GM10266 (cell line): ENCODE data around the gene ZNF716.
"Not testable (repeated sequence)": the region's sequence is repeated elsewhere in the genome, so short reads cannot be mapped to it uniquely, and the experiment has no call there.

ENCODE experiments used
- DNase-seq: peaks from one replicate; pipeline ENCODE4 v3.0.0; 2012; ENCODE audit errors: extremely low spot score
- CTCF ChIP-seq: IDR thresholded peaks from 2 replicates; pipeline ENCODE4 v1.5.1; 2012; ENCODE audit warnings: mild to moderate bottlenecking, low read depth; ENCODE audit not compliant: control insufficient read depth, insufficient read depth; ENCODE audit errors: missing control alignments

The ZNF716 gene

GRCh38 chr7:57449904-57450303 is at the start of gene ZNF716:
Gene ZNF716 (plus strand): TSS chr7:57450177. CDS start chr7:57450289, 112 bp downstream.
- DNase-seq = no peak
- TF ChIP-seq CTCF = no peak

DNA sequence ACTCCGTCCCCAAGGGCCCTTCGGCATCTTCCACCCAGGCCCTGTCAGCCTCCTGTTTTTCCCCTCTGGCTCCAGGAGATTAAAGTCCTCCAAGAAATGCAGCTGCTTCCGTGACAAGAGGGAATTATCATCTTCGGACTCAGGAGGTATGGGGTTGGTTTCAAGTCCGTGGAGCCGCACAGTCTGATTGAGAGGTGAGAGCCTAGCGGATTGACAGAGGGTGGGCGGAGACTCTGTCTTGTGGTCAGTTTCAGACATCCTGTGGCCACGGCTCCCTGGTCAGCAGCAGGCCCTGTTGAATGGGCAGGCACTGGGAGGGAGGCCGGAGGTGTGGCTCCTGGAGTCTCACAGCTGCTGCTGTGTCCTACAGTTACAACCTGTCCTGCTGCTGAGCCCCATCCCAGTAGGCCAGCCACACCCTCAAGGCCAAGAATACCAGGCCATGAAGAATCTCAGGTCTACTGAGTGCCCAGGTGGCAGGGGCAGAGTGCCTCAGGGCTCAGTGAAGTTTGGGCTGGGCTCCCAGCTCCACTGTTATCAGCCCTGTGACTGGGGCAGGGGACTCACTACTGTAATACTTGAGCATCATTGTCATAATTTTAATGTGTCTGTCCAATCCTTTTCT is 49.3 kb upstream of the ZNF716 start:
- TF ChIP-seq CTCF = no peak
- DNase-seq = no peak

- not testable (repeated sequence) for DNase-seq
These were observed 46.9 kb upstream of the ZNF716 start for GRCh38 chr7:57403051-57403450.

DNA sequence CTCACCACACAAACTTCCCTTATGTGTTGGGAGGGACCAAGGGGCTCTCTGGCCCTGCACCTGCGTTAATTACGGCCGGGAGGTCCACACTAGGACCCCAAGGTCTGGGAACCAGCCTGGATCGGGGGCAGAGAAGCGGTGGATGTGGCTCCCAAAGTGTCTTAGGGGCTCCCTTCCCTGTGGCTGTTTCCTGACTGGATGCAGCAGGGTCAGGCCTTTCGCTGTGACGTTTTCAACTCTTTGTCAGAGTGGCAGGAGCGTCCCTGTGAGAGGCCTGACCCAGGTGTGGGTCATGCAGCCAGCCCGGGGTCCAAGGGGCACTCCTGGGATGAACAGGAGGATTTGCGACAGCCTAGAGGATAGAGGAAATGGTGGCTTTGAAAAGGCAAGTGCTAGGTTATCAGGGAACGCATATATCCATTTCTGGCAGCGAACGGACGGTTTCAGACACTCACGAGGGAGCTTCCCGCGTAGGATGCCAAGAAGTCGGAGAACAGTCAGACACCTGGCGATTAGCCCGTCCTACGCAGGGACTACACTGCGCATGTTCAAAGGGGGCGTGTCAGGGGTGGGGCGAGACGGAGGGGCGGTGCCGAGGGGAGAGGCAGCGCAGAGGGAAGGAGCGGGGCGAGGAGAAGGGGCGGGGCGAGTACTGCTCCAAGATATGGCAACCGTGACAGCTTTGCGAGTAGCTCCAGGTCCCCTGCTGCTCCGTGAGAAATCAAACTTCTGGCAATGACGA is 46.2 kb upstream of the ZNF716 start:
- DNase-seq = no peak
- no peak for TF ChIP-seq CTCF

DNA sequence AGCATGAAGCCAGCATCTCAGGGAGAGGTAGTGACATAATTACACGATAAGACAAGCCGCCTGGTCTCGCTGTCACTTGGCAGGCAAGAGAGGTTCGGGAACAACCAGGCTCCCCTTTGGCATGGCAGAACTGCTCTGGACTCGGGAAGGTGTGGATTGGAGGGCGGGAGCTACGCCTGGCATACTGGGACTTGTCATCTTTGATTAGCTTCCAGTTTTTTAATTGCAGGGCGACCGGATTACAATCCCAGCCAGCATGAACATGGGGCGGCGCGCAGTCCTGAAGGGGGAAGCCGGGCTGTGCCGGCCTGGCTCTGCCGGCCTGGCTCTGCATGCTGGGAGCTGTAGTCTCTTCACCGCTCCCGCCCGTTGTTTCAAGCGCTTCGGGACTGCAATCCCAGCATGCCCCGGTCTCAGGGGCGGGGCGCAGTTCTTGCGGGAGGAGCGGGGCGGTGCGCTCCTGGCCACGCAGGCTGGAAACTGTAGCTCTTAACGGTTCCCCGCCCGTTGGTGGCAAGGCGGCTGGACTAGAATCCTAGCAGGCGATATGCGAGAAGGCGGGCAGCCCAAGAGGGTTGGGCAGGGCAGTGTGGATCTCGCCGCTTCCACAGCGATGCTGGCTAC is 45.5 kb upstream of the ZNF716 start:
- TF ChIP-seq CTCF = no peak
- DNase-seq = no peak

GRCh38 chr7:57404967-57405421 is 45.0 kb upstream of the ZNF716 start:
- TF ChIP-seq CTCF = no peak
- DNase-seq = no peak

DNA sequence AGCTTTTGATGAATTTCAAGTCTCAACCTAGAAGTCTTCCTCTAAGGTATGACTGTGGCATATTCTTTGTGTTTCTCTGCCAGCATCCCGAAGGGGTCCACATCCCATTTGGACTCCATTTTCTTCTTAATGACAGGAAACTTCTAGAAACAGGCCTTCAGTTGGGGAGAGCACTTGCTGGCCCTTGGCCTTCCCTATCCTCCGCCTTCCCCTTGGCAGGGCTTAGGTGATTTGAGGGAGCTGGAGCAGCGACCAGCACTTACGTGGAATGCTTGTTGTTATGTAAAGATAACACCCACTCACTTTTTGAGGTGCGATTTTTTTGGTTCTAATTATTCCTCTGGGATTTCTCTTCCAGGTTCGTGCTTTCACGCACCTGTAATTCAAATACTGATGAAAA is 42.9 kb upstream of the ZNF716 start:
- no peak for TF ChIP-seq CTCF
- no peak for DNase-seq
